Measurements from ENCODE around the gene VPS13C.

- TF ChIP-seq EZH2phosphoT487 (IDR thresholded peaks at IDR 0.05; ENCODE audit: insufficient read depth, low read depth) (no peak), EZH2 (IDR thresholded peaks at IDR 0.05; ENCODE audit: insufficient read depth, poor library complexity, severe bottlenecking) (no peak)
Measured at GRCh38 chr15:61856295-61856694, 204.0 kb downstream of the VPS13C start.
